ENCODE data around the gene ZBTB21. TPM values are rescaled to one million over a fixed set of nuclear protein-coding genes. Genes with fewer than 3 reads are reported as not detected.

The ZBTB21 gene
- total RNA-seq, 1 experiment from 2014 or later = 18.1 TPM

DNA sequence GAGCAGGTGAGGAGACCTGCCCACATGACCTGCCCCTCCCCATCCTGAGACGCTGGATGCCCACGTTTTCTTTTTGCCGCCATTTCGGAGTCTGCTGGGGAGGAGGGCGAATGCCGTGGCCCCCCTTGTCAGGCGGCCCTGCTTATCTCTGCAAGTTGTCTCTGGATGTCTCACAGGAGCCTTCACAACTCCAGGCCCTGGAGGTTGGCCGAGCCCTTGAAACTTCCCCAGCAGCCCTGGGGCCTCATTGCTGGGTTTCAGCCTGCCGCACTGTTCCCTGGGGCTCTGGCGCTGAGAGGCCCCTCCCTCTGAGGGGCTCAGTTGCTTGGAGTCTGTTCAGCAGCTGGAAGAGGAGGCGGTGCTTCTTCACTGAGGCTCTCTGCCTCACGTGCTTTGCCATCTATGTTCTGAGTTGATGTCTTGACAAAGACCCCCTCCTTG, 29.8 kb upstream of the ZBTB21 start:
- H4K20me1 ChIP-seq (ENCODE audit: control insufficient read depth, insufficient read depth, insufficient read length) = no peaks in the 10 kb centered on the region
- H3K79me2 ChIP-seq (ENCODE audit: insufficient read depth, low read length) = no peaks in the 10 kb centered on the region
- H3K18ac ChIP-seq (ENCODE audit: insufficient read length, low read depth, low read length) = no peak overlapping the region
- H3K4ac ChIP-seq (ENCODE audit: low read depth, low read length) = no peak overlapping the region
- Mint-ChIP-seq H3K9me3 (peaks cover 0 to 4% of the 10 kb centered on the region in 2 experiments; a peak in 2 of 5 replicates), H3K4me1 (peaks cover 10 to 14% of the 10 kb centered on the region in 2 experiments), H3K27ac (no peak overlapping the region), H3K36me3 (ENCODE audit: insufficient read depth in 1 of 3, low read depth in 3 of 3) (no peaks in the 10 kb centered on the region; a peak in 1 of 7 replicates), H3K27me3 (ENCODE audit: low read depth) (peaks cover 17% of the 10 kb centered on the region), H3K4me3 (no peak overlapping the region; a peak in 1 of 5 replicates)
- TF ChIP-seq, protein P1, sequence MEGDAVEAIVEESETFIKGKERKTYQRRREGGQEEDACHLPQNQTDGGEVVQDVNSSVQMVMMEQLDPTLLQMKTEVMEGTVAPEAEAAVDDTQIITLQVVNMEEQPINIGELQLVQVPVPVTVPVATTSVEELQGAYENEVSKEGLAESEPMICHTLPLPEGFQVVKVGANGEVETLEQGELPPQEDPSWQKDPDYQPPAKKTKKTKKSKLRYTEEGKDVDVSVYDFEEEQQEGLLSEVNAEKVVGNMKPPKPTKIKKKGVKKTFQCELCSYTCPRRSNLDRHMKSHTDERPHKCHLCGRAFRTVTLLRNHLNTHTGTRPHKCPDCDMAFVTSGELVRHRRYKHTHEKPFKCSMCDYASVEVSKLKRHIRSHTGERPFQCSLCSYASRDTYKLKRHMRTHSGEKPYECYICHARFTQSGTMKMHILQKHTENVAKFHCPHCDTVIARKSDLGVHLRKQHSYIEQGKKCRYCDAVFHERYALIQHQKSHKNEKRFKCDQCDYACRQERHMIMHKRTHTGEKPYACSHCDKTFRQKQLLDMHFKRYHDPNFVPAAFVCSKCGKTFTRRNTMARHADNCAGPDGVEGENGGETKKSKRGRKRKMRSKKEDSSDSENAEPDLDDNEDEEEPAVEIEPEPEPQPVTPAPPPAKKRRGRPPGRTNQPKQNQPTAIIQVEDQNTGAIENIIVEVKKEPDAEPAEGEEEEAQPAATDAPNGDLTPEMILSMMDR (conservative IDR thresholded peaks at IDR 0.05) = no peak
- no peak overlapping the region for H4K5ac ChIP-seq (ENCODE audit: insufficient read length, low read depth, low read length)
- H3K27me3 ChIP-seq (ENCODE audit: insufficient read depth, low read length) = no peaks in the 10 kb centered on the region
- H4K91ac ChIP-seq (ENCODE audit: insufficient read length, low read depth, low read length) = no peak overlapping the region
- no peak overlapping the region for H2BK120ac ChIP-seq (ENCODE audit: low read depth, low read length, poor library complexity, severe bottlenecking)
- no peaks in the 10 kb centered on the region for H3K9me3 ChIP-seq (ENCODE audit: control insufficient read depth, low read depth, low read length)
- H2AK5ac ChIP-seq (ENCODE audit: insufficient read length, low read length) = no peak overlapping the region
- no peak overlapping the region for H2BK12ac ChIP-seq (ENCODE audit: insufficient read length, low read depth, low read length)
- no peak overlapping the region for H3K4me2 ChIP-seq (ENCODE audit: insufficient read depth, insufficient read length, low read length)
- no peak overlapping the region for H4K8ac ChIP-seq (replicated peaks; ENCODE audit: insufficient read length, low read depth, low read length)
- no peak overlapping the region for H2AFZ ChIP-seq (ENCODE audit: low read length)
- H3K23me2 ChIP-seq (ENCODE audit: insufficient read length, low read depth, low read length, poor library complexity, severe bottlenecking) = no peaks in the 10 kb centered on the region
- WGBS (ENCODE audit: extremely low coverage, insufficient read length, low lambda C conversion rate) = no CpG with 5 or more reads among the region's 12 CpGs
- H3K27ac ChIP-seq (ENCODE audit: insufficient read length, low read depth, low read length) = no peak overlapping the region
- no peak overlapping the region for H3K9ac ChIP-seq (ENCODE audit: extremely low read depth, insufficient read length, low read length)
- H3T11ph ChIP-seq (ENCODE audit: low read length) = no peak overlapping the region
- no peak for DNase-seq
- H2BK20ac ChIP-seq (ENCODE audit: low read depth, low read length, poor library complexity, severe bottlenecking) = no peak overlapping the region
- no peaks in the 10 kb centered on the region for H3K79me1 ChIP-seq (ENCODE audit: insufficient read depth, low read depth, low read length, poor library complexity, severe bottlenecking)
- no peak overlapping the region for H3K23ac ChIP-seq (ENCODE audit: insufficient read length, low read depth, low read length)
- no peaks in the 10 kb centered on the region for H3K4me1 ChIP-seq (ENCODE audit: insufficient read depth, low read length)
- no peak overlapping the region for H2BK15ac ChIP-seq (ENCODE audit: low read depth, low read length)
- H3K56ac ChIP-seq (ENCODE audit: insufficient read length, low read depth, low read length) = no peak overlapping the region
- no peak overlapping the region for H3K14ac ChIP-seq (ENCODE audit: insufficient read depth, low read length)
- no peak overlapping the region for H2BK5ac ChIP-seq (ENCODE audit: insufficient read length, low read length)
